Neural cell (in vitro differentiated cells): ENCODE measurements around the gene CTDSPL. TPM values are rescaled to one million over a fixed set of nuclear protein-coding genes. Genes with fewer than 3 reads are reported as not detected.
"Not testable (repeated sequence)": the region's sequence is repeated elsewhere in the genome, so short reads cannot be mapped to it uniquely, and the experiment has no call there.

ENCODE experiments used
- H2AFZ ChIP-seq: fragments of 200-600, 300-800 bp; sonication (generic), shearing (Covaris generic); 2 replicates; pipeline ENCODE4 v1.6.0; 2014; ENCODE audit warnings: low read depth, mild to moderate bottlenecking, antibody characterized with exemption, low read length, moderate library complexity
- H3F3A ChIP-seq: fragments of 200-600 bp; shearing (Covaris generic); 2 replicates; pipeline ENCODE4 v1.6.1; 2016; ENCODE audit warnings: mild to moderate bottlenecking, moderate library complexity, mixed read lengths, antibody characterized with exemption, low read length; ENCODE audit not compliant: insufficient read depth, poor library complexity, severe bottlenecking
- H3K27ac ChIP-seq: fragments of 200-600, 300-800 bp; sonication (generic), shearing (Covaris generic); 2 replicates; pipeline ENCODE4 v1.5.1; 2014; ENCODE audit warnings: mild to moderate bottlenecking, low read length, moderate library complexity
- H3K27me3 ChIP-seq: fragments of 300-800, 200-600 bp; sonication (generic), shearing (Covaris generic); 2 replicates; pipeline ENCODE4 v1.6.0; 2014; ENCODE audit warnings: mild to moderate bottlenecking, low read depth, low read length, moderate library complexity; ENCODE audit not compliant: insufficient read depth
- H3K36me3 ChIP-seq: fragments of 300-800, 200-600 bp; sonication (generic), shearing (Covaris generic); 2 replicates; pipeline ENCODE4 v1.5.1; 2014; ENCODE audit warnings: mild to moderate bottlenecking, antibody characterized with exemption, low read length, moderate library complexity; ENCODE audit not compliant: insufficient read depth
- H3K4me2 ChIP-seq: fragments of 300-800, 200-600 bp; sonication (generic), shearing (Covaris generic); 2 replicates; pipeline ENCODE4 v1.6.0; 2014; ENCODE audit warnings: mild to moderate bottlenecking, low read length
- H3K4me3 ChIP-seq: fragments of 300-800, 200-600 bp; sonication (generic), shearing (Covaris generic); 2 replicates; pipeline ENCODE4 v1.5.1; 2014; ENCODE audit warnings: mild to moderate bottlenecking, low read length, moderate library complexity
- H3K79me2 ChIP-seq: fragments of 200-600 bp; shearing (Covaris generic); replicated peaks from 2 replicates; pipeline ENCODE4 v1.6.0; 2014; ENCODE audit warnings: mild to moderate bottlenecking, low read length, moderate library complexity; ENCODE audit not compliant: insufficient read depth
- H3K9ac ChIP-seq: fragments of 300-800, 200-600 bp; sonication (generic), shearing (Covaris generic); 2 replicates; pipeline ENCODE4 v1.6.1; 2016; ENCODE audit warnings: mild to moderate bottlenecking, low read length, mixed read lengths
- H3K9me2 ChIP-seq: fragments of 200-600 bp; shearing (Covaris generic); 2 replicates; pipeline ENCODE4 v1.6.1; 2016; ENCODE audit warnings: mild to moderate bottlenecking, low read length, mixed read lengths; ENCODE audit not compliant: insufficient read depth
- H3K9me3 ChIP-seq: fragments of 200-600, 300-800 bp; sonication (generic), shearing (Covaris generic); 2 replicates; pipeline ENCODE4 v1.6.1; 2016; ENCODE audit warnings: mild to moderate bottlenecking, mixed run types, low read length, moderate library complexity, mixed read lengths
- H4K20me1 ChIP-seq: fragments of 200-600 bp; shearing (Covaris generic); 2 replicates; pipeline ENCODE4 v1.6.1; 2016; ENCODE audit warnings: mild to moderate bottlenecking, mixed run types; ENCODE audit not compliant: insufficient read depth
- EP300 ChIP-seq: fragments of 450-650 bp; conservative IDR thresholded peaks from 2 replicates; pipeline ENCODE4 v1.6.1; 2014; ENCODE audit warnings: antibody characterized with exemption, mild to moderate bottlenecking, moderate library complexity; ENCODE audit not compliant: poor library complexity, severe bottlenecking
- EZH2 ChIP-seq: fragments of 200-600, 300-800 bp; shearing (Covaris generic), sonication (generic); IDR thresholded peaks from 2 replicates; pipeline ENCODE4 v1.6.1; 2014; ENCODE audit warnings: antibody characterized with exemption, low read length, borderline replicate concordance, mild to moderate bottlenecking; ENCODE audit not compliant: insufficient read depth, poor library complexity, severe bottlenecking
- RAD21 ChIP-seq: fragments of 450-650 bp; conservative IDR thresholded peaks from 2 replicates; pipeline ENCODE4 v1.6.1; 2014; ENCODE audit warnings: antibody characterized with exemption, mild to moderate bottlenecking, moderate library complexity
- SMC3 ChIP-seq: fragments of 450-650 bp; conservative IDR thresholded peaks from 2 replicates; pipeline ENCODE4 v1.6.1; 2014; ENCODE audit warnings: antibody characterized with exemption, mild to moderate bottlenecking, moderate library complexity; ENCODE audit not compliant: poor library complexity
- polyA plus RNA-seq: library from polyadenylated mRNA; depleted of rRNA; stranded (reverse); fragments of >200 nt; gene quantifications from 2 replicates; pipeline ENCODE4 v1.2.3, GENCODE V29; 2014
- TF ChIP-seq, protein P1 (sequence below): fragments of 450-650 bp; IDR thresholded peaks from 2 replicates; pipeline ENCODE4 v1.5.1; 2014; ENCODE audit warnings: antibody characterized with exemption, mild to moderate bottlenecking, moderate library complexity; ENCODE audit not compliant: poor library complexity, severe bottlenecking
- TF ChIP-seq, protein P2 (sequence below): IDR thresholded peaks from 2 replicates; pipeline ENCODE4 v1.6.1; 2012; ENCODE audit warnings: borderline replicate concordance

CTDSPL gene
- polyA plus RNA-seq, 1 donor from 2014 or later, result 17.0 TPM

DNA sequence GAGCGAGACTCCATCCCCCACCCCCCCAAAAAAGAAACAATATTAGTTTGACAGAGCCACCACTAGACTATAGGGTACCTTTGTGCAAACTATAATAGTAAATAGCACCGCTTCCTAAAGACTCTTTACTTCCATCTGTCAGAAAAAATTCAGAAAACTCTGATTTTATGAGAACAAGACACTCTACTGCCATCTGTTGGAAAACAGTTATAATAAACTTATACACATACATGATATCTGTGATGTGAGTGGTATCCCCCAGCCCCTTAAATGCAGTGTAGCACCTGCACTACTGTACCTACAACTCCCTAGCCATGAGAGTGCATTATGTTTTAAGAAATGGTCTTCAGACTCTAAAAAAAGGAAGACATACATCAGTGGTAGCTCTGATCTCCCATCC is 47.1 kb upstream of the CTDSPL start:
- no peaks in the 10 kb centered on the region for H3K36me3 ChIP-seq
- no peak overlapping the region for H2AFZ ChIP-seq
- H3K27ac ChIP-seq, result no peak overlapping the region
- H3K9me2 ChIP-seq, result no peaks in the 10 kb centered on the region
- H3K4me3 ChIP-seq, result no peak overlapping the region
- peak; percentile 63 for TF ChIP-seq SMC3
- no peak for TF ChIP-seq EP300
- peak; percentile 64 for TF ChIP-seq RAD21
- TF ChIP-seq, protein P1, sequence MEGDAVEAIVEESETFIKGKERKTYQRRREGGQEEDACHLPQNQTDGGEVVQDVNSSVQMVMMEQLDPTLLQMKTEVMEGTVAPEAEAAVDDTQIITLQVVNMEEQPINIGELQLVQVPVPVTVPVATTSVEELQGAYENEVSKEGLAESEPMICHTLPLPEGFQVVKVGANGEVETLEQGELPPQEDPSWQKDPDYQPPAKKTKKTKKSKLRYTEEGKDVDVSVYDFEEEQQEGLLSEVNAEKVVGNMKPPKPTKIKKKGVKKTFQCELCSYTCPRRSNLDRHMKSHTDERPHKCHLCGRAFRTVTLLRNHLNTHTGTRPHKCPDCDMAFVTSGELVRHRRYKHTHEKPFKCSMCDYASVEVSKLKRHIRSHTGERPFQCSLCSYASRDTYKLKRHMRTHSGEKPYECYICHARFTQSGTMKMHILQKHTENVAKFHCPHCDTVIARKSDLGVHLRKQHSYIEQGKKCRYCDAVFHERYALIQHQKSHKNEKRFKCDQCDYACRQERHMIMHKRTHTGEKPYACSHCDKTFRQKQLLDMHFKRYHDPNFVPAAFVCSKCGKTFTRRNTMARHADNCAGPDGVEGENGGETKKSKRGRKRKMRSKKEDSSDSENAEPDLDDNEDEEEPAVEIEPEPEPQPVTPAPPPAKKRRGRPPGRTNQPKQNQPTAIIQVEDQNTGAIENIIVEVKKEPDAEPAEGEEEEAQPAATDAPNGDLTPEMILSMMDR, result peak; percentile 65
- H4K20me1 ChIP-seq, result no peaks in the 10 kb centered on the region
- no peak overlapping the region for H3K4me2 ChIP-seq
- no peak overlapping the region for H3K9ac ChIP-seq
- no peaks in the 10 kb centered on the region for H3K9me3 ChIP-seq
- no peaks in the 10 kb centered on the region for H3F3A ChIP-seq
- no peaks in the 10 kb centered on the region for H3K79me2 ChIP-seq
- no peaks in the 10 kb centered on the region for H3K27me3 ChIP-seq

DNA sequence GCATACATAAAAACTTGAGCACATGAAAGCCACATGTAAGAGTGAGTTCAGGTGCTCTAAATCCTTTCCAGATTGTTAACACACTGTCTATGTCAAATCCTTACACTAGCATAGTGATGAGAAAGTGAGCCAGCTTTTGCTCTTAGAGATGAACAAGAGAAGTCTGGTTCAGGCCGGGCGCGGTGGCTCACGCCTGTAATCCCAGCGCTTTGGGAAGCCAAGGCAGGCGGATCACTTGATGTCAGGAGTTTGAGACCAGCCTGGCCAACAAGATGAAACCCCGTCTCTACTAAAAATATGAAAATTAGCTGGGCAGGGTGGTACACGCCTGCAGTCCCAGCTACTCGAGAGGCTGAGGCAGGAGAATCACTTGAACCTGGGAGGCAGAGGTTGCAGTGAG is 46.5 kb upstream of the CTDSPL start:
- not testable (repeated sequence) for H2AFZ ChIP-seq, H3K4me2 ChIP-seq, H3K36me3 ChIP-seq, H4K20me1 ChIP-seq, H3K79me2 ChIP-seq, H3K9me3 ChIP-seq, H3K27me3 ChIP-seq, H3K27ac ChIP-seq, H3K9ac ChIP-seq, H3F3A ChIP-seq, H3K9me2 ChIP-seq, H3K4me3 ChIP-seq

DNA sequence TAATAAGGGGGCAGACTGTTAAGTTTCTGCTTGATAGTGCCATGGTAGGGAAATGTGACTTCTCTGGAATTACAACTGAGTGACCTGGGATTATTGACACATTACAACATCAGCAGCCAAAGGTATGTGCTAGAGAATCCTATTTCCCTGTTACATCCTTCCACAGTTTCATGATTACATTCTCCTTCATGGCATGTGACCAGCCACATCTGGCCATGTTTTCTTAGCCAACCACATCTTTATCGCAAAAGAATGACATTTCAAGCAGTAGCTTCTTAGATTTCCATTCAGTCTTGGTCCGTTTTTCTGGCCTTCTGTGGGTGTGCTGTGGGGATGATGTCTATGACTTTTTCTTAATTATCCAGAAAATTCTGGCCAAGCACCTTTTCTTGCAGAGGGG is 45.4 kb upstream of the CTDSPL start:
- H4K20me1 ChIP-seq, result no peaks in the 10 kb centered on the region
- H2AFZ ChIP-seq, result no peak overlapping the region
- no peaks in the 10 kb centered on the region for H3K79me2 ChIP-seq
- no peaks in the 10 kb centered on the region for H3K9me3 ChIP-seq
- TF ChIP-seq, protein P2, sequence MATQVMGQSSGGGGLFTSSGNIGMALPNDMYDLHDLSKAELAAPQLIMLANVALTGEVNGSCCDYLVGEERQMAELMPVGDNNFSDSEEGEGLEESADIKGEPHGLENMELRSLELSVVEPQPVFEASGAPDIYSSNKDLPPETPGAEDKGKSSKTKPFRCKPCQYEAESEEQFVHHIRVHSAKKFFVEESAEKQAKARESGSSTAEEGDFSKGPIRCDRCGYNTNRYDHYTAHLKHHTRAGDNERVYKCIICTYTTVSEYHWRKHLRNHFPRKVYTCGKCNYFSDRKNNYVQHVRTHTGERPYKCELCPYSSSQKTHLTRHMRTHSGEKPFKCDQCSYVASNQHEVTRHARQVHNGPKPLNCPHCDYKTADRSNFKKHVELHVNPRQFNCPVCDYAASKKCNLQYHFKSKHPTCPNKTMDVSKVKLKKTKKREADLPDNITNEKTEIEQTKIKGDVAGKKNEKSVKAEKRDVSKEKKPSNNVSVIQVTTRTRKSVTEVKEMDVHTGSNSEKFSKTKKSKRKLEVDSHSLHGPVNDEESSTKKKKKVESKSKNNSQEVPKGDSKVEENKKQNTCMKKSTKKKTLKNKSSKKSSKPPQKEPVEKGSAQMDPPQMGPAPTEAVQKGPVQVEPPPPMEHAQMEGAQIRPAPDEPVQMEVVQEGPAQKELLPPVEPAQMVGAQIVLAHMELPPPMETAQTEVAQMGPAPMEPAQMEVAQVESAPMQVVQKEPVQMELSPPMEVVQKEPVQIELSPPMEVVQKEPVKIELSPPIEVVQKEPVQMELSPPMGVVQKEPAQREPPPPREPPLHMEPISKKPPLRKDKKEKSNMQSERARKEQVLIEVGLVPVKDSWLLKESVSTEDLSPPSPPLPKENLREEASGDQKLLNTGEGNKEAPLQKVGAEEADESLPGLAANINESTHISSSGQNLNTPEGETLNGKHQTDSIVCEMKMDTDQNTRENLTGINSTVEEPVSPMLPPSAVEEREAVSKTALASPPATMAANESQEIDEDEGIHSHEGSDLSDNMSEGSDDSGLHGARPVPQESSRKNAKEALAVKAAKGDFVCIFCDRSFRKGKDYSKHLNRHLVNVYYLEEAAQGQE, result no peak
- no peak for TF ChIP-seq EZH2
- no peaks in the 10 kb centered on the region for H3K9me2 ChIP-seq
- H3K9ac ChIP-seq, result no peak overlapping the region
- H3K27me3 ChIP-seq, result no peaks in the 10 kb centered on the region
- no peaks in the 10 kb centered on the region for H3F3A ChIP-seq
- no peak overlapping the region for H3K4me3 ChIP-seq
- H3K36me3 ChIP-seq, result no peaks in the 10 kb centered on the region
- H3K4me2 ChIP-seq, result no peak overlapping the region
- no peak overlapping the region for H3K27ac ChIP-seq
